ENCODE results near the gene SH3TC1. TPM values are rescaled to one million over a fixed set of nuclear protein-coding genes. Genes with fewer than 3 reads are reported as not detected.

The SH3TC1 gene
- total RNA-seq, 2 experiments from 2014 or later: 16.2 to 17.5 TPM

DNA sequence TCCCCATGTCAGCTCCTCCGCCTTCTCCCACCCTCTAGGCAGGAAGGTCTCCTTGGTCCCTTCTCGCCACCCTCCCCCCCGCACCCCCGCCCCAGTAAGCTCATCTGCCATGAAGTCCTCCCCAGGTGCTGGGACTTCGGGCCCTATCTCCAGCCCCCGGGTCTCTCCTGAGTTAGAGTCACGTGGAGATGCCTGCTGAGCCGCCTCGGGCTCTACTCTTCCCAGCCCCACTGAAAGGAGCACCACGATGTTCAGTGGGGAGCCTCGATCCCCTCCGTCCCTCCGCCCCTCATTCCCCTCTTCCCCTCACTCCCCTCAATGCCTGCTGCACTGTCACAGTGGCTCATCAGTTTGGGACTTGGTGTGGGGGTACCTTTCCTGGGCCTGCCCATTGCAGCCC, 74.4 kb downstream of the SH3TC1 start:
- H3K4me1 Mint-ChIP-seq (ENCODE audit: low read depth): no peaks in the 10 kb centered on the region
- CTCF ChIA-PET: no interaction called here
- TF ChIP-seq, protein P1, sequence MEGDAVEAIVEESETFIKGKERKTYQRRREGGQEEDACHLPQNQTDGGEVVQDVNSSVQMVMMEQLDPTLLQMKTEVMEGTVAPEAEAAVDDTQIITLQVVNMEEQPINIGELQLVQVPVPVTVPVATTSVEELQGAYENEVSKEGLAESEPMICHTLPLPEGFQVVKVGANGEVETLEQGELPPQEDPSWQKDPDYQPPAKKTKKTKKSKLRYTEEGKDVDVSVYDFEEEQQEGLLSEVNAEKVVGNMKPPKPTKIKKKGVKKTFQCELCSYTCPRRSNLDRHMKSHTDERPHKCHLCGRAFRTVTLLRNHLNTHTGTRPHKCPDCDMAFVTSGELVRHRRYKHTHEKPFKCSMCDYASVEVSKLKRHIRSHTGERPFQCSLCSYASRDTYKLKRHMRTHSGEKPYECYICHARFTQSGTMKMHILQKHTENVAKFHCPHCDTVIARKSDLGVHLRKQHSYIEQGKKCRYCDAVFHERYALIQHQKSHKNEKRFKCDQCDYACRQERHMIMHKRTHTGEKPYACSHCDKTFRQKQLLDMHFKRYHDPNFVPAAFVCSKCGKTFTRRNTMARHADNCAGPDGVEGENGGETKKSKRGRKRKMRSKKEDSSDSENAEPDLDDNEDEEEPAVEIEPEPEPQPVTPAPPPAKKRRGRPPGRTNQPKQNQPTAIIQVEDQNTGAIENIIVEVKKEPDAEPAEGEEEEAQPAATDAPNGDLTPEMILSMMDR (IDR thresholded peaks at IDR 0.05): no peak
- intact Hi-C loops (cut with micrococcal nuclease): no loop called here
- DNase-seq (no peak), ATAC-seq (no peak)
- POLR2A ChIA-PET: no interaction called here
- no peaks in the 10 kb centered on the region for H3K36me3 Mint-ChIP-seq (ENCODE audit: low read depth)
- peaks cover 24% of the 10 kb centered on the region for H3K27me3 Mint-ChIP-seq
- no peak overlapping the region for H3K4me3 Mint-ChIP-seq
- H3K9me3 Mint-ChIP-seq: no peaks in the 10 kb centered on the region
- H3K27ac Mint-ChIP-seq: no peak overlapping the region

DNA sequence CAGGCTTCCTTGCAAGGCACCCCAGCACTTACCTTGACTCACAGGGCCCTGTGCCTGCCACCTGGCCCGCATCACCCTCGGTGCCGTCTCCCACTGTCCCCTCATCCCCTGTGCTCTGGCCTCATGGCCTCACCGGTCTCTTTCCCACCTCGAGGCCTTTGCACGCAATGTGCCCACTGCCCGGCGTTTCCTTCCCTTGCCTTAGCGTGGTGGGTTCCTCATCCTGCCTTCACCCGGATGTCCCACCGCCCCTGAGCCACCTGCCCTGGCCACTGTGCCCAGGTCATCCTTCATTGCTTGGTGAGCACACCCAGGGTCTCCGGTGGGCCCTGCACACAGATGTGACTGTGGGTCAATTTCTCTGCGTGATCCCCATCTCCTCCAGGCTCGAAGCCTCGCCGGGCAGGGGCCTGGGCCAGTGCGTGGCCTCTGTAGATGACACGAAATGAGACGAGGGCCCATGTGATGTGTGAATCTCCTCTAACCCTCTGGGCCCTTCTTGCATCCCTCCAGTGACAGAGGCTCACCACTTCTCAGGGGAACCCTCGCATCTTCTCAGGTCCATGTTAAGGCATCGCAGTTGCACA, 75.1 kb downstream of the SH3TC1 start:
- TF ChIP-seq, protein P1 (IDR thresholded peaks at IDR 0.05): no peak
- Mint-ChIP-seq H3K27ac (no peak overlapping the region), H3K27me3 (peaks cover 18% of the 10 kb centered on the region), H3K36me3 (ENCODE audit: low read depth) (no peaks in the 10 kb centered on the region), H3K9me3 (no peaks in the 10 kb centered on the region), H3K4me1 (ENCODE audit: low read depth) (no peaks in the 10 kb centered on the region), H3K4me3 (no peak overlapping the region)
- ChIA-PET POLR2A (no interaction called here), CTCF (no interaction called here)
- intact Hi-C loops (cut with micrococcal nuclease): no loop called here
- DNase-seq (no peak), ATAC-seq (no peak)

DNA sequence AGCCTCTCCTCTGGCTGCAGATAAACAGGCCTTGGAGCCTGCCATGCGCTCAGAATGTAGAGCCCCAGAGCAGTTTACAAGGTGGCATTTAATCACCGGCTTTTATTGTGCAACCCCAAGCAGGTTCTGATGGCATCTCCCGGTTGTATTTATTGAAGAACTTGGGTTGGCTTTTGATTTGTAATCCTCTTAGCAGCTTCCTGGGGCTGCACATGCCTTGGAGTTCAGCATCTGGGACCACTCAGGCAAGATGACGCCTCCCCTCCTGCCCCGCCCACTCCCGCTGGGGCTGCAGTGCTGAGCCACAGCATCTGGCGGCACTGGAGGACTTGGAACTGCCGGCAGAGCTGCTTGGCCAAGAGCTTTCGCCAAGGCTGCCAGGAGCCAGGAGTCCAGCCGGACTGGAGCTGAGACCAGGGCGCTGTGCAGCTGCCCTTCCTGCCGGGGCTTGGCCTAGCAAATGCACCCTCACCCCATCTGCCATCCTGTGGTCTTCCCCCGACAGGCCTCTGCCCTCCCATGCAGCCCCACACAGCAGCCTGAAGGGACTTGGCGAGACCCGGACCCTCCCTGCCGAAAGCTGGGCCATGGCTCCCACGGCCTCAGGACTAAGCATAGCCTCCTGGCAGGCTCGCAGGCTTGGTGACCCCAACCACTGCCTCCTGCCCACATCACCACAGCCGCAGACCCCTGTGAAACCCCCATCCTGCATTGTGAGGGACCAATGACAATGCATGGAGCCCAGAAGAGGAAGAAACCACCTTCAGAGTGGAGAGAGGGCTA, 75.9 kb downstream of the SH3TC1 start:
- ChIA-PET POLR2A (no interaction called here), CTCF (interaction anchor here (2.1 kb wide), 1 partner anchor 8 kb away, joined by 8 read pairs; no protein-coding TSS in a partner anchor)
- peaks cover 16% of the 10 kb centered on the region for H3K27me3 Mint-ChIP-seq
- no peaks in the 10 kb centered on the region for H3K36me3 Mint-ChIP-seq (ENCODE audit: low read depth)
- intact Hi-C loops (cut with micrococcal nuclease): no loop called here
- TF ChIP-seq, protein P1 (IDR thresholded peaks at IDR 0.05): no peak
- ATAC-seq (no peak), DNase-seq (no peak)
- no peaks in the 10 kb centered on the region for H3K4me1 Mint-ChIP-seq (ENCODE audit: low read depth)
- no peak overlapping the region for H3K4me3 Mint-ChIP-seq
- H3K27ac Mint-ChIP-seq: no peak overlapping the region
- H3K9me3 Mint-ChIP-seq: no peaks in the 10 kb centered on the region

DNA sequence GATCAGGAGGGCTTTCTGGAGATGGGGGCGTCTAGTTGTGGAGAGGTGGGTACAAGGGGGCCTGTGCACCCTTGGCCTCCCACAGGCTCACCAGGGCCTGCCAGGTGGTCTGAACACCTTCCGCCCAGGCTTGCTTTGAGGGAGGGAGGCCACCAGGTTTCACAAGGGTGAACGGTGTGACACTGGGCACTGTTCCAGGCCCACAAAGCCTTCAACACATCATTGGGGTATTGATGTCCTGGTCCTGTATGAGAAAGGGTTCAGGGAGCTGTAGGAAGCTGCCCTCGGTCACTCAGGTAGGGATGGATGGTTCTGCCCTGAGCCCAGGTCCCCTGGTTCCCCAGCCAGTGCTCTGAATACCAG, 76.4 kb downstream of the SH3TC1 start:
- Mint-ChIP-seq H3K4me3 (no peak overlapping the region), H3K36me3 (ENCODE audit: low read depth) (no peaks in the 10 kb centered on the region), H3K27ac (no peak overlapping the region), H3K27me3 (peaks cover 11% of the 10 kb centered on the region), H3K4me1 (ENCODE audit: low read depth) (no peaks in the 10 kb centered on the region), H3K9me3 (no peaks in the 10 kb centered on the region)
- ChIA-PET CTCF (interaction anchor here (2.1 kb wide), 1 partner anchor 9 kb away, joined by 8 read pairs; no protein-coding TSS in a partner anchor), POLR2A (no interaction called here)
- intact Hi-C loops (cut with micrococcal nuclease): no loop called here
- DNase-seq (no peak), ATAC-seq (no peak)
- TF ChIP-seq, protein P1 (IDR thresholded peaks at IDR 0.05): no peak
